Prostate gland (tissue), 2 donors: ENCODE measurements around the gene AACS. TPM values are rescaled to one million over a fixed set of nuclear protein-coding genes. Genes with fewer than 3 reads are reported as not detected.

Experiments
- DNase-seq: peaks from one replicate; pipeline ENCODE4 v3.0.0-alpha.2; 2019; ENCODE audit warnings: low spot score
- H3K27ac ChIP-seq, 2 donors: fragments of 200-600 bp; sonication (generic); 2 replicates each; pipeline ENCODE4 v1.5.1; 2017 to 2019
- H3K27me3 ChIP-seq: fragments of 200-600 bp; sonication (generic); replicated peaks from 2 replicates; pipeline ENCODE4 v1.5.1; 2019; ENCODE audit not compliant: insufficient read depth
- H3K36me3 ChIP-seq, 2 donors: fragments of 200-600 bp; sonication (generic); 1 replicate in 1 of 2; 2 replicates in 1 of 2; pipeline versions ENCODE4 v1.5.1 to v1.8.1; 2017 to 2019
- H3K4me1 ChIP-seq: fragments of 200-600 bp; sonication (generic); replicated peaks from 2 replicates; pipeline ENCODE4 v1.5.1; 2019
- H3K4me3 ChIP-seq, 2 donors: fragments of 200-600 bp; sonication (generic); 2 replicates each; pipeline ENCODE4 v1.5.1; 2017 to 2019
- H3K9me3 ChIP-seq: fragments of 200-600 bp; sonication (generic); 2 replicates; pipeline ENCODE4 v1.5.1; 2017
- POLR2A ChIP-seq: fragments of 450-650 bp; IDR thresholded peaks from one replicate; pipeline ENCODE4 v1.6.1; 2016; ENCODE audit warnings: antibody characterized with exemption, mild to moderate bottlenecking
- POLR2AphosphoS5 ChIP-seq: sonication (generic); formaldehyde crosslinking; IDR thresholded peaks from one replicate; pipeline ENCODE4 v1.6.1; 2017; ENCODE audit warnings: antibody characterized with exemption
- WGBS: methylation state at CpG from one replicate; pipeline ENCODE4 v1.1.5; 2018; 5-methylcytosine and 5-hydroxymethylcytosine counted together
- intact Hi-C: fragments of 100-400 bp; cut with DNase I; formaldehyde crosslinking; loops from one replicate; pipeline ENCODE4 v1.14.2; 2022
- total RNA-seq, 2 donors: library from RNA; depleted of rRNA; stranded (reverse); fragments of >200 nt; gene quantifications; one replicate each; pipeline ENCODE4 v1.1.0, GENCODE V29; 2016
- TF ChIP-seq, protein P1 (sequence below), 4 experiments: fragments of 200-600 bp in 2 of 4; fragments of 450-650 bp in 2 of 4; sonication (generic) in 2 of 4; IDR thresholded peaks; 1 replicate in 3 of 4; 2 replicates in 1 of 4; pipeline ENCODE4 v1.5.1; 2016 to 2019; ENCODE audit warnings: antibody characterized with exemption in 4 of 4, mild to moderate bottlenecking in 2 of 4, moderate library complexity in 2 of 4

AACS gene
- total RNA-seq, 2 donors from 2014 or later: 20.4 to 21.0 TPM

GRCh38 chr12:125068391-125068790, 3.2 kb downstream of the AACS start:
- Histone ChIP-seq H3K27ac (no peak overlapping the region), H3K36me3 (no peaks in the 10 kb centered on the region), H3K9me3 (no peaks in the 10 kb centered on the region), H3K27me3 (no peaks in the 10 kb centered on the region), H3K4me1 (peaks cover 5% of the 10 kb centered on the region), H3K4me3 (no peak overlapping the region)
- TF ChIP-seq POLR2AphosphoS5: no peak
- intact Hi-C loops: no loop called here
- WGBS: 86% methylated on average over 6 of the region's 6 CpGs
- DNase-seq: no peak

DNA sequence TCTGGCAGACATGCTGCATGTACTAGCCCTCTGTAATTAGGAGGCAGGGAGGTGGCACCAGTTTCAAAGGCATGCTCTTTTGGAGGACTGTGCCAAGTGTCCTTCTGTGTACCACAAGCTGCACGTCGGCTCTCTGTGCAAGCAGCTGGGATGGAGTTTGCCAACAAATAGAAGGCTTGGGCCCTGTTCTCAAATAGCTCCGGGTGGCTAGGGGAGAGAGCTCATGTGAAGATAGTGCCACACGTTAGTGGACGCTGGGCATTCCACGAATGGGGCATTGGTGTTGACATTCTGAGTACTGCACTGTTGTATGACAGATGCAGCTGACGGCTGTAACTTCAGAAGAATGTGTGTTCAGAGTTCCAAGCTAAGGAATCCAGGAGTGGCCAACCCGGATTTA, 4.4 kb downstream of the AACS start:
- no peak for DNase-seq
- intact Hi-C loops: no loop called here
- H3K27ac ChIP-seq: no peak overlapping the region
- H3K4me1 ChIP-seq: peaks cover 5% of the 10 kb centered on the region
- WGBS: 33% methylated on average over 8 of the region's 8 CpGs
- H3K4me3 ChIP-seq: no peak overlapping the region
- H3K9me3 ChIP-seq: no peaks in the 10 kb centered on the region
- TF ChIP-seq POLR2A (no peak), POLR2AphosphoS5 (no peak)
- TF ChIP-seq, protein P1, sequence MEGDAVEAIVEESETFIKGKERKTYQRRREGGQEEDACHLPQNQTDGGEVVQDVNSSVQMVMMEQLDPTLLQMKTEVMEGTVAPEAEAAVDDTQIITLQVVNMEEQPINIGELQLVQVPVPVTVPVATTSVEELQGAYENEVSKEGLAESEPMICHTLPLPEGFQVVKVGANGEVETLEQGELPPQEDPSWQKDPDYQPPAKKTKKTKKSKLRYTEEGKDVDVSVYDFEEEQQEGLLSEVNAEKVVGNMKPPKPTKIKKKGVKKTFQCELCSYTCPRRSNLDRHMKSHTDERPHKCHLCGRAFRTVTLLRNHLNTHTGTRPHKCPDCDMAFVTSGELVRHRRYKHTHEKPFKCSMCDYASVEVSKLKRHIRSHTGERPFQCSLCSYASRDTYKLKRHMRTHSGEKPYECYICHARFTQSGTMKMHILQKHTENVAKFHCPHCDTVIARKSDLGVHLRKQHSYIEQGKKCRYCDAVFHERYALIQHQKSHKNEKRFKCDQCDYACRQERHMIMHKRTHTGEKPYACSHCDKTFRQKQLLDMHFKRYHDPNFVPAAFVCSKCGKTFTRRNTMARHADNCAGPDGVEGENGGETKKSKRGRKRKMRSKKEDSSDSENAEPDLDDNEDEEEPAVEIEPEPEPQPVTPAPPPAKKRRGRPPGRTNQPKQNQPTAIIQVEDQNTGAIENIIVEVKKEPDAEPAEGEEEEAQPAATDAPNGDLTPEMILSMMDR (IDR thresholded peaks at IDR 0.05): no peak
- no peaks in the 10 kb centered on the region for H3K27me3 ChIP-seq
- H3K36me3 ChIP-seq: no peaks in the 10 kb centered on the region

DNA sequence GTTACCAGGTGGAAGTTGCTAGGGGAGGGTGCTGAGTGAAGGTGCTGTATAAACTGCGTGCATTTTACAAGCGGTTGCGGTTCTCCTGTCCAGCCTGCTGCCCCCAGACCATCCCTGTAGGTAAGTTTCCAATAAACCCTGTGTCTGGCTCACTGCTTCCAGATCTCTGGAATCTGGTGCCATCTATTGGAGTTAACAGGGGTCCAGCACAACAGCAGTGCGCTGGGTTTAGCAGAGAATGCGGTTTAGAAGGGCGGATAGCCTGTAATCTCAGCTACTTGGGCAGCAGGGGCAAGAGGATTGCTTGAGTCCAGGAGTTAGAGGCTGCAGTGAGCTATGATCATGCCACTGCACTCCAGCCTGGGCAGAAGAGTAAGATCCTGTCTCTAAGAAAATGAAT, 4.9 kb downstream of the AACS start:
- Histone ChIP-seq H3K36me3 (no peaks in the 10 kb centered on the region), H3K9me3 (no peaks in the 10 kb centered on the region), H3K4me3 (no peak overlapping the region), H3K4me1 (peaks cover 5% of the 10 kb centered on the region), H3K27me3 (no peaks in the 10 kb centered on the region), H3K27ac (no peak overlapping the region)
- TF ChIP-seq POLR2AphosphoS5 (no peak), POLR2A (no peak)
- TF ChIP-seq, protein P1 (IDR thresholded peaks at IDR 0.05): no peak
- intact Hi-C loops: no loop called here
- no peak for DNase-seq
- WGBS: 80% methylated on average over 6 of the region's 6 CpGs

GRCh38 chr12:125070661-125071390, 5.6 kb downstream of the AACS start:
- intact Hi-C loops: no loop called here
- Histone ChIP-seq H3K27ac (no peak overlapping the region), H3K36me3 (no peaks in the 10 kb centered on the region), H3K4me1 (peaks cover 5% of the 10 kb centered on the region), H3K9me3 (no peaks in the 10 kb centered on the region), H3K27me3 (no peaks in the 10 kb centered on the region), H3K4me3 (no peak overlapping the region)
- no peak for DNase-seq
- 91% methylated on average over 11 of the region's 11 CpGs for WGBS
- TF ChIP-seq POLR2AphosphoS5 (no peak), POLR2A (no peak)
- TF ChIP-seq, protein P1 (IDR thresholded peaks at IDR 0.05): no peak

DNA sequence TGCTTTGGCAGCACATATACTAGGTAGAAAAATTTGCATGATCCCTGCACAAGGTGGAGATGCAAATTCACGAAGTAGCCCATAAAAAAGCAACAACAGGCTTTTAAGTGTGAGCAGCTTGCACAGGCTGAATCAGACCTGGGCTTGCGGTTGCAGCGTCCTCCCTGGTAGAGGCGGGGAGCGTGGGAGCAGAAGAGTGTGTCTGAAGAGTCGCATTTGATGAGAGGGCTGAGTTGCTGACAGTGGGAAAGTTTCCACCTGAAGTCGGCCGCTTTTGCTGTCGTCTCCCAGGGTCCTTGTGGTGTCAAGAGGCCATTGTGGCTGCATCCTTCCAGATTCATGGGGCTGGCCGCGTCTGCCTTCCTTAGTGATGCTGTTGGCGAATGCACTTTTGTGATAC, 6.2 kb downstream of the AACS start:
- Histone ChIP-seq H3K36me3 (no peaks in the 10 kb centered on the region), H3K4me3 (no peak overlapping the region), H3K27me3 (no peaks in the 10 kb centered on the region), H3K9me3 (no peaks in the 10 kb centered on the region), H3K27ac (no peak overlapping the region), H3K4me1 (peaks cover 5% of the 10 kb centered on the region)
- intact Hi-C loops: no loop called here
- TF ChIP-seq POLR2A (no peak), POLR2AphosphoS5 (no peak)
- TF ChIP-seq, protein P1 (IDR thresholded peaks at IDR 0.05): no peak
- DNase-seq: no peak
- WGBS: 81% methylated on average over 12 of the region's 12 CpGs
